HG02610 (cell line): ENCODE results near the gene PRRT4.

Source experiments
- ATAC-seq: cut with Tn5 transposase; IDR thresholded peaks from one replicate; pipeline ENCODE4 v1.9.1; 2021; ENCODE audit warnings: mild to moderate bottlenecking, moderate library complexity; ENCODE audit not compliant: unreplicated experiment

Gene PRRT4

DNA sequence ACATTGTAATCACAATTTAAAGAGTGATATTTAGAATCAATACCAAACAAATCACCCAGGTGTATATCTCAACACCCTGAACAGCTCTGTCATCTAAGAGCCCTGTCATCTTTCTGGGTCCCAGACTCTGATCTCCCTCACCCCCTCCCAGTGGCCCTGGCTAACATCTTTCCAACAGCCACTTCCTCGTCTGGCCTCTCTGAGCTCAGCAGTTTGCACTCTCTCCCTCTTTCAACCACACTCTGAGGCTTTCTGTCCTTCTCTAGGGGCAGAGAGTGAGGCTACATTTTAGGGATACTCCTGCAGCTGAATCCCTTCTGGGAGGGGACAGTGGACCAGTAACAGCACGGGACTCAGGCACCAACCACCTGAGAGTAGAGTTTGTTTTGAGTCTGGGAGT, 17.1 kb upstream of the PRRT4 start:
- no peak for ATAC-seq

DNA sequence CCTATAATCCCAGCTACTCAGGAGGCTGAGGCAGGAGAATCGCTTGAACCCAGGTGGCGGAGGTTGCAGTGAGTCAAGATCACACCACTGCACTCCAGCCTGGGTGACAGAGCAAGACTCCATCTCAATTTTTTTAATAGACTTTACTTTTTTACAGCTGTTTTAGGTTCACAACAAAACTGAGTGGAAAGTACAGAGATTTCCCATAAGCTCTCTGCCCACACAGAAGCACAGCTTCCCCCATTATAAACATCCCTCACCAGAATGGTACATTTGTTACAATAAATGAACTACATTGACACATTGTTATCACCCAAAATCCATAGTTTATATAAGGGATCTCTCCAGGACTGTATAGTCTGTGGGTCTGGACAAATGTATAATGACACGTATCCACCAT, 14.6 kb upstream of the PRRT4 start:
- no peak for ATAC-seq

DNA sequence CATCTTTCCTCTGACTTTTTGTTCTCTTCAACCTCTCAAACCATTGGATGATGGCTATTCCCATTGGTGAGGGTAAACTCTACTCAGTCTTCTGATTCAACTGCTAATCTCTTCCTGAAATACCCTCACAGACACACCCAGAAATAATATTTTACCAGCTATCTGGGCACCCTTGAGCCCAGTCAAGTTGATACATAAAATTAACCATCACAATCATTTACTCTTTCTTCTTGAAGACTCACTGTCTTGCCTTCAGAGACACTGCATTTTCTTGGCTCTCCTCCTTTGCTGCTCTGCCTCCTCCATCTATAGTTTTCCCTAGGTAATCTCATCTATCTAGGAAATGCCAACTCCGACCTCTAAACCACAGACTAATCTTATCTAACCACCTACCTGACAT, 12.6 kb upstream of the PRRT4 start:
- no peak for ATAC-seq

DNA sequence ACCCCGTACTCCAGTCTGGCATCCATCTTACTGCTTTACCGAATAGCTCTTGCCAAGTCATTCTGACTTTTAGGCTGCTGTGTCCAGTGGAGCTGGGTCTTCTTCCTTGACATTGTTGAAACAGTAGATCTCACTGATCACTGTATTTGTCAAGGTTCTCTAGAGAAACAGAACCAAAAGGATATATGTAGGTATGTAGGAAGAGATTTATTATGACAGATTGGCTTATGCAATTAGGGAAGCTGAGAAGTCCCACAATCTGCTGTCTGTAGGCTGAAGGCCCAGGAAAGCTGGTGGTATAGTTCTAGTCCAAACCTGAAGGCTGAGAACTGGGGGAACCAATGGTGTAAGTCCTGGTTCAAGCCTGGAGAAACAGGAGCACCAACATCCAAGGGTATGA, 12.1 kb upstream of the PRRT4 start:
- ATAC-seq: no peak

DNA sequence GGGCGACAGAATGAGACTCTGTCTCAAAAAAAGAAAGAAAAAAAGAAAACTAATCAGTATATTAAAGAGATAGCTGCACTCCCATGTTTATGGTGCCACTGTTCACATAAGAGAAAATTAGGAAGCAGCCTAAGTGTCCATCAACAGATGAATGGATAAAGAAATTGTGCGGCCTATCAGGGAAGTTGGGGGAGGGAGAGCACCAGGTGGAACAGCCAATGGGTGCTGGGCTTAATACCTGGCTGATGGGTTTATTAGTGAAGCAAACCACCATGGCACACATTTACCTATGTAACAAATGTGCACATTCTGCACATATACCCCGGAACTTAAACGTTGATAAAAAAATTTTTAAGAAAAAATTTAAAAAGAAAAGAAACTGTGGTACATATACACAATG, 9.0 kb upstream of the PRRT4 start:
- ATAC-seq: no peak

DNA sequence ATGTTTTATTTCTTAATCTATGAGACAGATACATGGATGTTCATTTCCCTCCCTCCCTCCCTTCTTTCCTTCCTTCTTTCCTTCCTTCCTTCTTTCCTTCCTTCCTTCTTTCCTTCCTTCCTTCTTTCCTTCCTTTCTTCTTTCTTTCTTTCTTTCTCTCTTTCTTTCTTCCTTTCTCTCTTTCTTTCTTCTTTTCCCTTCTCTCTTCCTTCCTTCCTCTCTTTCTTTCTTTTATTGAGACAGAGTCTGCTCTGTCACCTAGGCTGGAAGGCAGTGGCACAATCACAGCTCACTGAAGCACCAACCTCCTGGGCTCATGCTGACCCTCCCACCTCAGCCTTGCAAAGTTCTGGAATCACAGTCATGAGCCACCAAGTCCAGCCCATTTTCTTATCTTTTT, 5.5 kb upstream of the PRRT4 start:
- no peak for ATAC-seq

DNA sequence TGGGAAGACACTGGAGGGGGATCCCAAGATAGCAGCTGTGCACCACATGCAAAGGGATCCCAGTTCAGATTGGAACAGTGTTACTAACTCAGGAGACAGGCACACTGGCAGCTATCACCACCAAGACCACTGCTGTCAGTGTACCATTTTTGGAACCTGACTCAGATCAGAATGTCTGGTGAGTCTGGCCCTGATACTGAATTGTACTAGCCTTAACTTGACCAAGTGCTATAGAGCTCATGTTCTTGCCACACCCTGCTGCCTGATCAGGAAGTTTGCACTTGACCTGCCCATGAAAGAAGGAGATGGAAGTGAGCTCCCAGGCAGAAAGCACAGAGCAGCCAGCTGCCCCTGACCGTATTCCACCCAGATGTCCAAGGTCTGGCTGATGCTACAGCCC, 4.8 kb upstream of the PRRT4 start:
- no peak for ATAC-seq

DNA sequence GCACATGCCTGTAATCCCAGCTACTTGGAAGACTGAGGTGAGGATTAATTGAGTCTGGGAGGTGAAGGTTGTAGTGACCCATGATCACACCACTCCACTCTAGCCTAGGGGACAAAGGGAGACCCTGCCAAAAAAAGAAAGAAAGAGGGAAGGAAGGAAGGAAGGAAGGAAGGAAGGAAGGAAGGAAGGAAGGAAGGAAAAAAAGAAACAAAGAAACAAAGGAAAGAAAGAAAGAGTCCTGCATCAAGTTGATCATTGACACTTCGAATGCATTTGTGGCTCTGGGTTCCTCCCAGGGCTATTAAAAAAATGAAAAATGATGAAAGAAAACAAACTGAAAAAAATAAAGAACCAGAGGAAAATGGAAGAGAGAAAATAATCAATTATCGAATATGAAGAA, 3.9 kb upstream of the PRRT4 start:
- no peak for ATAC-seq

DNA sequence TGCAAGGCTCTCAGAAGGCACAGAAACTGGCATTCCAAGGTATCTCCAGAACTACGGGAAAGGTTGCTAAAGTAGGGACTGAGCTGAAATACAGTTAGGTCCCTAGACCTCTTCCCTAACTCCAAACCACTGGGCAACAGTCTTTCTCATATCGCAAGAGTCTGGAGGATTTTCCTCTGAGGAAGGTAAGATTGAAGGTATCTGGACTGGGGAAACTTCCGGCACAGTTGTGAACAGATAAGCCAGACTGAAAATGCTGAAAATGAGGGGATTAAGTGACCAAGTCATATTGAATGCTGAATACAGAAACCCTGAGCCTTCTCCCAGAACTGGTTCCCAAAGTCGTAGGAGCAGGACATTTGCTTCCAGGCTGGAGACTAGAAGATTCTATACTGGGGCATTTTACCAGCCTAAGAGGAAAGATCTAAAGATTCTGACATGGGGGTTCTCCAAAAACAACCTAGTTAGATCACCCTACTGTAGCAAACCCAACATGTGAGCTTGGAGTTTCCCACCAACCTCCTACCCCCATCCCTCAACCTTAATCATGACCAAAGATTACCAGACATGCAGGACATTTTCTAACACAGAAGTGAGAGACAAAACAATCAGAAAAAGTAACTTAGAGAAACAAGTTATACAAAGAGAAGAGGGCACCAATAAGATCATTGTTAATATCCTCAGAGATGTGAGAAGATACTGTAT, 2.8 kb upstream of the PRRT4 start:
- ATAC-seq: no peak

DNA sequence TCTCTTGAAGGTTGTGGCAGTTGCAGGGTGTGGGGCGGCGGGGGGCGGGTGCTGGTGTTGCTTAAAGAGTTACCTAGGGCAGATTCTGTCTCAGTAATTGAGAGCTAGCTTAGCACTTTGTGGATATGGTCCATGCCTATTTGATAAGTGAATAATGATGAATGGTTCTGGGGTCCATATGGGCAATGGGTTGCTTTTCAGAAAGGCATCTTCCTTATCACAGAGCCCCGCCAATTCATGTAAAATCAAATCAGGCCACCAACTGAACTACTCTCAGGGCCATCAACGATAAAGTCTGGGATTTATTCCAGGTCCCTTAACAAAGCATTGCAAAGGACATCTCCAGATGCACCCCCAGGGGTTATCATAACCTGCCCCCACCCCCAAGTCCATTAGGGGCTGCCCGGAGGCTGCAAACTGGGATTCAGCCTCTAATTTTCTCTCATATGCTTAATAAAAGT, 1.8 kb upstream of the PRRT4 start:
- no peak for ATAC-seq

DNA sequence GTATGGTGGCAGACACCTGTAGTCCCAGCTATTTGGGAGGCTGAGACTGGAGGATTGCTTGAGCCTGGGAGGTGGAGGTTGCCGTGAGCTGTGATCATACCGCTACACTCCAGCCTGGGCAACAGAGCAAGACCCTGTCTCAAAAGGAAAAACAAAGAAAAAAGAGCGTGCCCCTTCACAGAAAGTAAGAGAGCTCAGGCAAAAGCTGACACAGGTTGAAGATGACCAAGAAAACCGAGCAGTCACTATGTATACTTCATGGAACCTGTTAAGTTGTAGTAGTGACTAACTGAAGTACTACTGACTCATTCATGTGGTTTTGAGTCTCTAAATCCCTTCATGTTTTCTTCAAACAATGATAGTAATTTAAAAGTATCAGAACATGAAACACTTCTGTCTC, 1.2 kb upstream of the PRRT4 start:
- ATAC-seq: no peak

DNA sequence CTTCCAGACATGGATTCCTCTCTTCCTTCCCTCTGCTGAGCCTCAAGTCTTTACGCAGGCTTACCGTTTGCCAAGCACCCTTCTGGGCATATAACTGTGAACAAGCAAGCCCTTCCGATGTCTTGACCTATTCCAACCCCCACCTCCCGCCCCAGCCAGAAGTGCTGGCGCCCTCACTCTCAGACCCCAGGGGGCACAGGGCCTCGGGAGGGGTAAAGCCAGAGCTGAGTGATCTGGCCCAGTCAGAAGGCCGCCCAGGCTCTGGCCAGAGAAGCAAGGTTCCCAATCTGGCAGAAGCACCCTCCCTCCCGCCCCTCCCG, 1.2 kb downstream of the PRRT4 start:
- no peak for ATAC-seq

DNA sequence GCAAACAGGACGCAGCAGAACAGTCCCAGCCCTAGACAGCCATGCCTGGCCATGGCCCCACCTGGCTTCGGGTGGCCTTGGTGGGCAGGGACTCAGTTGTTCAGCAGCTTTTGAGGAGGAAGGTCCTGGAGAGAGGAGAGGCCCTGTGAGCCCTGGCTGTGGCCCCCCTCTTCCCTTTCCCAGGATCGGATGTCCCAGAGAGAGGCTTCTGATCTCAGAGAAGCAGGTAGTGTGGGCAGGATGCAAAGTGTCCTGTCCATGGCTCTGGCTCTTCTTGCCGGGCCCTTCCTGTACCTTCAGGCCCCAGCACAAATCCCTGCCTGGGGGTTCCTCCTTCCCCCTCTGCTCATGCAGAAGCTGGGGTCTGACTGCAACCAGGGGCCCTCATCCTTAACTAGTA, 1.6 kb downstream of the PRRT4 start:
- no peak for ATAC-seq

DNA sequence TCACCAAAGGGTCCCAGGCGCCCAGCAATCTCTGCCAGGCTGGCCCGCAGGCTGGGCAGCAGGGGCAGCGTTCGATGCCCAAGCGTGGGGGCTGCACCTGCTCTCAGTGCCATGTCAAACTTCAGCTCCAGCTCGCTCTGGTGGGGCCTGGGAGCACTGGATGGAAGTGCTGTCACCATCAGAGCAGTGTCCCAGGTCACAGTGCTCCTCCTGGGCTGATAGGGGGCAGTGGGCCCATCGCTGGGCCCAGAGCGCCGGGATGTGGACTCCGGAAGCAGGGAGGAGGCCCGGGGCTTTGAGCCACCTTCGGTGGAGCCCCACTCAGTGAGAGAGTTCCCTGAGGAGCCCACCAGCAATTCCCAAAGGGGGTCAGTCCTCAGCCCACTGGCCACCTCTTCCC, 2.2 kb downstream of the PRRT4 start:
- ATAC-seq: no peak

DNA sequence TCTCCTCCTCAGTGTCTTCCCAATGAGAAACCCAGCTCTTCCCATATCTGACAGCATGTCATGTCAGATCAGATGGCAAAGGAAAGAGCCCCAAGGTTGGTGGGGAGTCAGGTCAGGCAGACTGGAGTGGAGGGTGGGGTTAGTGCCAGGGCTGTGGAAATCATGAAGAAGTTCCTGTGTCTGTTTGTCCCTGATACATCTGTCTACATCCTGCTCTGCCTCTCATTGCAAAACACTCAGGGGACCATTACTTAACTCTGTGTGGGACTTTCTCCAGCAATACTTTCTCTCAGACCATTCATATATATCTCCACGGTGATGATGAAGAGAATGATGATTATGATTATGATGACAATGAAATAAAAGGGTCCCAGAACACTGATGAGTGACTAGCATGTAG, 3.3 kb downstream of the PRRT4 start:
- no peak for ATAC-seq

DNA sequence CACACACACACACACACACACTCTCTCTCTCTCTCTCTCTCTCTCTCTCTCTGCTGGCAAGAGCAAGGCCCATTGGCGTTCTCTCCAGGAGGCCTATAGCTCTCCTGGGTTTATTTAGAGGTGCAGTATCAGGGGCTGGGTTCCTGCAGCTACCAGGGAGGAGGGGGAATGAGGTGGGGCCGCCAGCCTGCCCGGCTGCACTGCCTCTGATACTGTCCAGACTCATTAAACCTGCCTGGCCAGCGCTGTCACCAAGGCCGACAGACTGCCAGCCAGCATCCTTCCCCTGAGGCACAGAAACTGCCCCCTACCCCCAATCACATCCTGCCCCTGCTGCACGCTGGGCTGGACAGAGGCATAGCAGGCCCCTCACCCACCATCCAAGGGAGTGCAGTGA, 4.3 kb downstream of the PRRT4 start:
- ATAC-seq: no peak

DNA sequence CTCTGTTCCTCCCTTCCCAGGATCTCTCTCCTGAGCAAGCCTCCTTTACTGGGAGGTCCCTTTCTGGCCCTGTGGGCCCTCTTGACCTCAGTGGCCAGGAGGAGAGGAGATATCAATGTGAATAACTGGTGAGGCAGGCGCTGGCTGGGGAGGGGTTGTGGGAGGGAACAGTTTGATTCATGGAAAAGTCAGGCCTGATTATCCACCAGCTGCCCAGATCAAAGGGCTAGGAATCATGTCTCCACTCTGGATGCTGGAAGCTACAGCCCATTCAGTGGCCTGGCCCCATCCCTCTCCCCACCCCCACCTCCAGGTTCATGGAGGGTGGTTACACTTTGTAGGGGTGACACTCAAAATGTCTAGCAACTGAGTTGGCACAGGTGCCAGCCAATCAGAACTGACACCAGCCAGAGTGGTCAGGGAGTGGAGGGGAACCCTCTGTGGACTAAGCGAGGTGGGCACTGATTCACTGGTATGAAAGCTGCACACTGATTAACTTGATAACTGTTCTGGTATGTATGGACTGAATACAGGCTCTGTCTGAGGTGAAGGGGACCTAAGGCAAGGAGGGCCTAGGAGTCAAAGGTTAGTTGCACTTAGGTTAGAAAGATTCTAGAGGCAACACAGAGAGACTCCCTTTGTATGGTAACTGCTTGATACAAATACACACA, 4.8 kb downstream of the PRRT4 start:
- no peak for ATAC-seq

DNA sequence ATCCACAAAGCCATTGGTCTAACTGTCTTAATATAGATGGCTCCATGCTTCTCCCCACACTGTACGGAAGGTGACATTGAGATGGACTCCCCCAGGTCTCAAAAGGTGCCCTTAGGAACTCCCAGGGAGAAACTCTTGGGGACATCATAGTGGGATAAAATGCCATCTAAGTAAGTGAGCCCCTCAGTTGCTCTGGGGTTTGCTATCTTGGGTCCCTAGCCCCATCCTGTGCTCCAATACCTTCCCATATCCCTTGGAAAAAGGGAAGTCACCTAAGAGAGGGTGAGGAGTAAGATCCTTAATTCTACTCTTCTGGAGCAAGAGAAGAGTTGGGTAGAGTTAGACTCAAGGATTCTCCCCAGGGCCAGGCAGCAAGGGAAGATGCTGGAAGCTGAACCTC, 7.9 kb downstream of the PRRT4 start:
- ATAC-seq: no peak

DNA sequence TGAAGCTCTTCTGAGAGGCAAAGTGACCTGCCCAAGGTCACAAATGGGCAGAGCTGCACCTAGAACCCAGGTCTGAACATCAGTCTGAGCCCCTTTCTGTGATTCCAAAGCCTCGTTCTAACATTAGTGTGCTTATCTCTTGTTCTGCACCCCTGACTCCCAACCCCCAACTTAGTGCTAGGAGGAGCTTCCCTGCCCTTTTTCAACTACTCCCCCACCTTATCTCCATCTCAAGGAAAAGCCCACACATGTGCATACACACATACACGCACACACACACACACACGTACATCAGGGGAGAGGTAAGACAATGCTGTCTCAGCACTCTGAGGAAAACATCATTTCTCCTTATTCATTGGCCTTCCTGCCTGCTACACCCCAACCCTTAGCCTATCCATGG, 8.3 kb downstream of the PRRT4 start:
- no peak for ATAC-seq

DNA sequence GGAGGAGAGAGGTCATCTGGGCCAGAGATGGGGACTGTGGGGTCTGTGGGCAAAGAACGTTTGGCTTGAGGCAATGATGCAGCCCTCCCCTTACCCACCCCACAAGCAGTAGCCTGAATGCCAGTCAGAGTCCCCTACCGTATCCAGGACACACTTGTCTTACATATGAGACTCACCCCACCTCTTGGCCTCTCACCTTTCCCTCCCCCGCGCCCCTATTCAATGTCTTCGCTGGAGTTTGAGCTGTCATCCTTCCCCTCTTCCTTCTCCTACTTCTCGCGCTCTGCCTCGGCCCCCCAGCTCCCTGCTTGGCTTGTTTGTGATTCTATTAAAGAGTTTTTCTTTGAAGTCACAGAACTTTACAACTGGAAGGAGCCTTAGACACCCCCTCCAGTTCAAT, 8.9 kb downstream of the PRRT4 start:
- no peak for ATAC-seq

DNA sequence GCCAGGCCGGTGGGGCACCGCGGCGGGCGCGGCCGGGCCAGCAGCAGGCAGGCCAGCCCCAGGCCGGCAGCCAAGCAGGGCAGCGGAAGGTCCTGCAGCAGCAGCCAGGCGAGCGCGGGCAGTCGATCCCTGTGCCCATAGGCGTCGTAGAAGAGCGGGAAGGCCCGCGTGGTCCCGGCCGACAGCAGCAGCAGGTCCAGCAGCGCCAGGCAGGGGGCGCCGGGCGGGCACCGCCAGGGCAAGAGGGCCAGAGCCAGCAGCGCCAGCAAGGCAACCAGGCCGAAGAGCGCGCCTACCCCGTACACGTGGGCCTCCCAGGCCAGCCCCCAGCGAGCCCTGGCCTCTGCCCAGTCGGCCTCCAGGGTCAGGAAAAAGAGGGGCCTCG, 9.3 kb downstream of the PRRT4 start:
- ATAC-seq: no peak

DNA sequence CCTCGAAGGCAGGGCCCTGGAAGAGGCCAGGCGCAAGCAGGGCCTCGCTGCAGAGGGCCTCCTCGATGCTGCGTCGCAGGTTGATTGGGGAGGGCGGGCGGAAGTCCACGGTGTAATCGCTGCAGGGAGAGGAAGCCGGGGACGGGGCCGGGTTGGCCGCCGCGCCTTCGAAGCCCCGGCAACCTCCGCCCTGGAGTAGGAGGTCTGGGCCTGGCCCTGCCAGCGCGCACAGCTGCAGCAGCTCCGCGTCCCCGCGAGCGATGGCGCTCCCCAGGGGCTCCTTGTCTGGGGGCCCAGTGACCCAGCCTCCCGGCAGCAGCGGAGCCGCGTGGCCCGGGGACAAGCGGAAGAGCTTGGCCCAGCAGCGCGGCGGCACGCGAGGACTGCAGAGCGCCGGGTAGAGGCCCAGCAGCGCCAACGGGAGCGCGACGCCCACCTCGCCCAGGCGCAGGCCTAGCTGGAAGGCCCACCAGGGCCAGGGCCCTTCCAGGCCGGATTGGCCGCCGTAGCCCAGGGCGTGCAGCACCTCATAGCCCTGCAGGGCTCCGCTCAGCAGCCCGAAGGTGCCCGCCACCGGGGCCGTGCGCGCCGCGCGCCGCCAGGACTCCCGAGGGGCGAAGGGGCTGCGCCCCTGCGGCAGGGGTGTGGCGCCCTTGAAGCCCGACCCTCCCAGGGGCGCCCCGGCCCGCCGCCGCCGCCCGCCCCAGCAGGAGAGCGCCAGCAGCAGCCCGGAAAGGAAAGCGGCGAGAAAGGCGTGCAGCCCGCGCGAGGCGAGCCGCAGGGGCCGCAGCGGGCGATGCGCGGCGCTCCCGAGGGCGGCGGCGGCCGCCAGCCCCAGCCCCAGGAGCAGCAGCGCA, 10.0 kb downstream of the PRRT4 start:
- no peak for ATAC-seq
